CD14-positive monocyte (primary cell): ENCODE data around the gene PRDX6. TPM values are rescaled to one million over a fixed set of nuclear protein-coding genes. Genes with fewer than 3 reads are reported as not detected.

Source experiments
- DNase-seq, 3 donors: peaks; one replicate each; pipeline ENCODE4 v3.0.0-alpha.2; 2011 to 2022
- H2AFZ ChIP-seq: 2 replicates; pipeline ENCODE4 v1.6.0; 2012; ENCODE audit warnings: mild to moderate bottlenecking, low read depth, low read length, inconsistent platforms; ENCODE audit not compliant: insufficient read depth, poor library complexity, severe bottlenecking
- H3K27ac ChIP-seq, 2 donors: 1 replicate in 1 of 2; 2 replicates in 1 of 2; pipeline ENCODE4 v1.5.1; 2012 to 2013; ENCODE audit warnings: low read length in 2 of 2, control low read depth in 1 of 2, inconsistent platforms in 1 of 2, low read depth in 1 of 2, mild to moderate bottlenecking in 1 of 2
- H3K27me3 ChIP-seq, 2 donors: one replicate each; pipeline versions ENCODE4 v1.6.0 to v1.6.1; 2011 to 2013; ENCODE audit warnings: low read length in 2 of 2; ENCODE audit not compliant: control insufficient read depth in 2 of 2, insufficient read depth in 2 of 2
- H3K36me3 ChIP-seq, 2 donors: replicated peaks in 1 of 2; 1 replicate in 1 of 2; 2 replicates in 1 of 2; pipeline versions ENCODE4 v1.5.1 to v1.6.1; 2012 to 2013; ENCODE audit warnings: low read length in 2 of 2, control low read depth in 1 of 2, inconsistent platforms in 1 of 2, mild to moderate bottlenecking in 1 of 2; ENCODE audit not compliant: insufficient read depth in 2 of 2, control insufficient read depth in 1 of 2
- H3K4me1 ChIP-seq, 2 donors: 1 replicate in 1 of 2; 2 replicates in 1 of 2; pipeline versions ENCODE4 v1.5.1 to v1.6.1; 2012 to 2013; ENCODE audit warnings: low read length in 2 of 2, control low read depth in 1 of 2, inconsistent platforms in 1 of 2, mild to moderate bottlenecking in 1 of 2, moderate library complexity in 1 of 2; ENCODE audit not compliant: insufficient read depth in 2 of 2, control insufficient read depth in 1 of 2
- H3K4me2 ChIP-seq: replicated peaks from 2 replicates; pipeline ENCODE3; 2012; ENCODE audit warnings: low read length, moderate library complexity, mild to moderate bottlenecking; ENCODE audit not compliant: poor library complexity, severe bottlenecking; ENCODE audit errors: extremely low read depth
- H3K4me3 ChIP-seq, 3 experiments: fragments of 200-600 bp in 1 of 3; sonication (generic) in 1 of 3; replicated peaks in 1 of 3; 1 replicate in 2 of 3; 2 replicates in 1 of 3; pipeline ENCODE4 v1.5.1; 2011 to 2013; ENCODE audit warnings: low read length in 3 of 3, mild to moderate bottlenecking in 3 of 3, control low read depth in 2 of 3, low read depth in 2 of 3, inconsistent platforms in 1 of 3, moderate library complexity in 1 of 3
- H3K79me2 ChIP-seq: 2 replicates; pipeline ENCODE4 v1.6.0; 2012; ENCODE audit warnings: mild to moderate bottlenecking, control low read depth, inconsistent platforms, low read length, moderate library complexity; ENCODE audit not compliant: insufficient read depth
- H3K9ac ChIP-seq: 2 replicates; pipeline ENCODE4 v1.6.0; 2017; ENCODE audit warnings: low read length, mild to moderate bottlenecking; ENCODE audit not compliant: insufficient read depth, poor library complexity, severe bottlenecking
- H3K9me3 ChIP-seq, 2 donors: replicated peaks in 1 of 2; 1 replicate in 1 of 2; 2 replicates in 1 of 2; pipeline versions ENCODE4 v1.5.1 to v1.6.1; 2012 to 2013; ENCODE audit warnings: low read length in 2 of 2, control low read depth in 1 of 2; ENCODE audit not compliant: control insufficient read depth in 1 of 2, insufficient read depth in 1 of 2
- H4K20me1 ChIP-seq: 2 replicates; pipeline ENCODE4 v1.6.0; 2012; ENCODE audit warnings: mild to moderate bottlenecking, low read length, control low read depth, moderate library complexity; ENCODE audit not compliant: insufficient read depth
- H3K27ac Mint-ChIP-seq, 7 donors: one replicate each; pipeline ENCODE4 v1.8.0; 2020; ENCODE audit warnings: mild to moderate bottlenecking in 7 of 7, mixed read lengths in 7 of 7, moderate library complexity in 6 of 7, inconsistent platforms in 2 of 7
- H3K27me3 Mint-ChIP-seq, 3 donors: one replicate each; pipeline ENCODE4 v1.8.0; 2021 to 2022; ENCODE audit warnings: low read depth in 3 of 3, mild to moderate bottlenecking in 3 of 3, mixed read lengths in 3 of 3, moderate library complexity in 3 of 3, inconsistent platforms in 1 of 3
- H3K36me3 Mint-ChIP-seq, 2 donors: one replicate each; pipeline ENCODE4 v1.8.0; 2020; ENCODE audit warnings: mixed read lengths in 2 of 2, inconsistent platforms in 1 of 2, mild to moderate bottlenecking in 1 of 2
- H3K4me1 Mint-ChIP-seq: one replicate; pipeline ENCODE4 v1.8.0; 2020; ENCODE audit warnings: mild to moderate bottlenecking, mixed read lengths
- H3K4me3 Mint-ChIP-seq, 2 donors: one replicate each; pipeline ENCODE4 v1.8.0; 2020; ENCODE audit warnings: mild to moderate bottlenecking in 2 of 2, mixed read lengths in 2 of 2, moderate library complexity in 1 of 2
- H3K9me3 Mint-ChIP-seq, 7 donors: one replicate each; pipeline ENCODE4 v1.8.0; 2020 to 2022; ENCODE audit warnings: mixed read lengths in 7 of 7, mild to moderate bottlenecking in 6 of 7, moderate library complexity in 6 of 7, inconsistent platforms in 2 of 7
- WGBS: methylation state at CpG from one replicate; pipeline ENCODE4 v1.1.5; 2013; ENCODE audit warnings: missing lambda C conversion rate; ENCODE audit not compliant: insufficient coverage; 5-methylcytosine and 5-hydroxymethylcytosine counted together
- intact Hi-C, 2 donors: fragments of 100-400 bp; cut with micrococcal nuclease; formaldehyde crosslinking; loops; one replicate each; pipeline versions ENCODE4 v1.15.0 to v1.15.1; 2023
- polyA plus RNA-seq, 3 donors: library from polyadenylated mRNA; depleted of rRNA in 1 of 3; unstranded in 2 of 3; stranded (reverse) in 1 of 3; fragments of 300-500 nt in 2 of 3; fragments of >200 nt in 1 of 3; fragmentation: Illumina TruSeq in 2 of 3; gene quantifications; 1 replicate in 2 of 3; 2 replicates in 1 of 3; pipeline ENCODE4 v1.2.3, GENCODE V29; 2012 to 2021
- TF ChIP-seq, protein P1 (sequence below): fragments of 200-600 bp; IDR thresholded peaks from one replicate; pipeline ENCODE4 v1.8.0; 2022; ENCODE audit warnings: antibody characterized with exemption, mild to moderate bottlenecking

The PRDX6 gene
- polyA plus RNA-seq, 3 donors = 89.5 to 142 (median 119) TPM

GRCh38 chr1:173482683-173483082, 5.5 kb downstream of the PRDX6 start:
- peaks cover 60 to 65% of the 10 kb centered on the region in 2 donors for H3K36me3 Mint-ChIP-seq
- H3K4me1 ChIP-seq = peaks cover 22 to 27% of the 10 kb centered on the region in 2 donors
- no peaks in the 10 kb centered on the region for H3K27me3 ChIP-seq
- H3K27me3 Mint-ChIP-seq = peaks cover 0 to 4% (median 0%) of the 10 kb centered on the region in 3 donors
- peaks cover 60 to 72% of the 10 kb centered on the region in 2 donors for H3K36me3 ChIP-seq
- DNase-seq = no peak
- WGBS = no CpG with 5 or more reads among the region's 1 CpG
- intact Hi-C loops = no loop called here
- H3K9ac ChIP-seq = no peak overlapping the region
- no peak overlapping the region for H3K27ac Mint-ChIP-seq
- H2AFZ ChIP-seq = no peak overlapping the region
- H3K9me3 ChIP-seq = no peaks in the 10 kb centered on the region
- no peaks in the 10 kb centered on the region for H3K9me3 Mint-ChIP-seq
- TF ChIP-seq, protein P1, sequence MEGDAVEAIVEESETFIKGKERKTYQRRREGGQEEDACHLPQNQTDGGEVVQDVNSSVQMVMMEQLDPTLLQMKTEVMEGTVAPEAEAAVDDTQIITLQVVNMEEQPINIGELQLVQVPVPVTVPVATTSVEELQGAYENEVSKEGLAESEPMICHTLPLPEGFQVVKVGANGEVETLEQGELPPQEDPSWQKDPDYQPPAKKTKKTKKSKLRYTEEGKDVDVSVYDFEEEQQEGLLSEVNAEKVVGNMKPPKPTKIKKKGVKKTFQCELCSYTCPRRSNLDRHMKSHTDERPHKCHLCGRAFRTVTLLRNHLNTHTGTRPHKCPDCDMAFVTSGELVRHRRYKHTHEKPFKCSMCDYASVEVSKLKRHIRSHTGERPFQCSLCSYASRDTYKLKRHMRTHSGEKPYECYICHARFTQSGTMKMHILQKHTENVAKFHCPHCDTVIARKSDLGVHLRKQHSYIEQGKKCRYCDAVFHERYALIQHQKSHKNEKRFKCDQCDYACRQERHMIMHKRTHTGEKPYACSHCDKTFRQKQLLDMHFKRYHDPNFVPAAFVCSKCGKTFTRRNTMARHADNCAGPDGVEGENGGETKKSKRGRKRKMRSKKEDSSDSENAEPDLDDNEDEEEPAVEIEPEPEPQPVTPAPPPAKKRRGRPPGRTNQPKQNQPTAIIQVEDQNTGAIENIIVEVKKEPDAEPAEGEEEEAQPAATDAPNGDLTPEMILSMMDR = no peak
- H3K4me3 Mint-ChIP-seq = no peak overlapping the region
- no peak overlapping the region for H3K4me2 ChIP-seq
- H4K20me1 ChIP-seq = peaks cover 7% of the 10 kb centered on the region
- peaks cover 25% of the 10 kb centered on the region for H3K79me2 ChIP-seq
- H3K4me3 ChIP-seq = no peak overlapping the region
- peak overlapping the region in 1 of 2 donors; percentile 3 for H3K27ac ChIP-seq
- H3K4me1 Mint-ChIP-seq = peaks cover 27% of the 10 kb centered on the region

- Mint-ChIP-seq H3K27ac (no peak overlapping the region), H3K9me3 (no peaks in the 10 kb centered on the region), H3K27me3 (peaks cover 0 to 2% (median 0%) of the 10 kb centered on the region in 3 donors), H3K4me3 (no peak overlapping the region), H3K4me1 (peaks cover 13% of the 10 kb centered on the region), H3K36me3 (peaks cover 76 to 81% of the 10 kb centered on the region in 2 donors)
- Histone ChIP-seq H3K4me1 (peaks cover 10 to 11% of the 10 kb centered on the region in 2 donors), H3K27me3 (no peaks in the 10 kb centered on the region), H3K36me3 (peaks cover 74 to 87% of the 10 kb centered on the region in 2 donors), H3K79me2 (peaks cover 9% of the 10 kb centered on the region), H3K9ac (no peak overlapping the region), H3K9me3 (no peaks in the 10 kb centered on the region), H2AFZ (no peak overlapping the region), H3K4me2 (no peak overlapping the region), H3K27ac (no peak overlapping the region), H3K4me3 (no peak overlapping the region), H4K20me1 (no peaks in the 10 kb centered on the region)
- TF ChIP-seq, protein P1 = no peak
- WGBS = no CpG with 5 or more reads among the region's 2 CpGs
- intact Hi-C loops = no loop called here
- no peak for DNase-seq
Observed at GRCh38 chr1:173484276-173484675, 7.1 kb downstream of the PRDX6 start.
